ENCODE measurements around the gene OASL. TPM values are rescaled to one million over a fixed set of nuclear protein-coding genes. Genes with fewer than 3 reads are reported as not detected.
A peak's percentile ranks its signal among the peaks of the same experiment; 100 is the strongest.

Gene OASL
- total RNA-seq, 2 experiments from 2014 or later, result 21.9 to 26.5 TPM

DNA sequence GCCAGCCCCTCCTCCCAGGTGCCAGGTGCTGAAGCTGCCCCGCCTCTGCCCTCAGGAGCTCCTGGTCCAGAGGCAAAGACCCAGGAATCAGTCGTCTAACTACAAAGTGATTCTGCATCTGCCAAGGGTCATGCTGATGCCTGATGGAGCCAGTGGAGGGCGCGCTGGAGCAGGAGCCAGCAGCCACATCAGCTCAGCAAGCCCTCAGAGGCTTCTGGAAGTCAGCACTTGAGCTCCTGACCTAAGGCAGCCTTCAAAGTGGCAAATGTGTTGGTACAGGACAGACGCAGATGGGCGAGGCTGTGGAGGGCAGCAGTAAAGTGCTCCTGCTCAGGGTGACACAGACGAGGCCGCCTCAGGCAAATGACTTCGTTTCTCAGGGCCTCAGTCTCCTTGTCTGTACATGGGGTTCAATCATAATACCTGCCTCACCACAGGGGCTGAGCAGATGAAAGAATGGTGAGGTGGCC lies 33.7 kb downstream of the OASL start:
- ChIA-PET POLR2A (interaction anchor here (0.6 kb wide), 1 partner anchor 24 kb away, joined by 5 read pairs; no protein-coding TSS in a partner anchor), CTCF (interaction anchor here (0.6 to 5.8 kb wide), 18 partner anchors 11 to 1023 kb away, joined by 3 to 72 read pairs (median 6); partner anchors contain the start of gene C12orf43)
- no peaks in the 10 kb centered on the region for H3K27me3 Mint-ChIP-seq
- no peaks in the 10 kb centered on the region for H3K4me1 Mint-ChIP-seq (ENCODE audit: low read depth)
- intact Hi-C loops (cut with micrococcal nuclease), result loop anchor here (1.0 kb wide), 3 partner anchors 55 to 105 kb away; no protein-coding TSS in a partner anchor
- H3K36me3 Mint-ChIP-seq, result peaks cover 26% of the 10 kb centered on the region
- peak; percentile 76 for DNase-seq
- no peak overlapping the region for H3K4me3 Mint-ChIP-seq
- H3K27ac Mint-ChIP-seq, result peak overlapping the region; percentile 64
- no peaks in the 10 kb centered on the region for H3K9me3 Mint-ChIP-seq

DNA sequence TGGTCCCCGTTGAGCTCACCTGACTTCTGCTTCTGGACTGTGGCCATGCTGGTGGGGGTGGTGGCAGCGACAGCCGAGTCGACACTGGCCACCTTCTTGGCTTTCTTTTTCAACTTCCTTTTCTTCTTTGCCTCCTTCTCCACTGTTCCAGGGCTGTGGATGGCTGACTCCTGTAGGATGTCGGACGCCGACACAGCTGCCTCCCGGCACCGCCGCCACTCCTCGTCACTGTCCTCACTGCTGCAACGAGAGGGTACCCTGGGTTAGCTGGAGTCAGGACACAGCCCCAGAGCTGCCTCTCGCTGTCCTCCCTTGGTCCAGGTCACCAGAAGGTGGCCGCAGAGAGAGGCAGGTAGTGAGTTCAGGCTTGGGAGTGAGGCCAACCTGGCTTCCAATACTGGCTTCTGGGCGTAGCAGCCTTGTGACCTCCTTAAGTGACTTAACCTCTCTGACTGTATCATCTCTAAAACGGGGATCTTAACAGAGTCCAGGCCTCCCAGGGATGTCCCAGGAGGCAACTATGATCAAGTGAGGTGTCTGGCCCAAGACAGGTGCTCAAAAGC lies 34.7 kb downstream of the OASL start:
- intact Hi-C loops (cut with micrococcal nuclease), result no loop called here
- Mint-ChIP-seq H3K4me3 (no peak overlapping the region), H3K27me3 (no peaks in the 10 kb centered on the region), H3K36me3 (peaks cover 26% of the 10 kb centered on the region), H3K9me3 (no peaks in the 10 kb centered on the region), H3K4me1 (ENCODE audit: low read depth) (no peaks in the 10 kb centered on the region), H3K27ac (no peak overlapping the region)
- DNase-seq, result no peak
- POLR2A ChIA-PET, result no interaction called here
- CTCF ChIA-PET, result interaction anchor here (1.3 to 5.8 kb wide), 11 partner anchors 12 to 422 kb away, joined by 3 to 72 read pairs (median 10); partner anchors contain the start of gene C12orf43

DNA sequence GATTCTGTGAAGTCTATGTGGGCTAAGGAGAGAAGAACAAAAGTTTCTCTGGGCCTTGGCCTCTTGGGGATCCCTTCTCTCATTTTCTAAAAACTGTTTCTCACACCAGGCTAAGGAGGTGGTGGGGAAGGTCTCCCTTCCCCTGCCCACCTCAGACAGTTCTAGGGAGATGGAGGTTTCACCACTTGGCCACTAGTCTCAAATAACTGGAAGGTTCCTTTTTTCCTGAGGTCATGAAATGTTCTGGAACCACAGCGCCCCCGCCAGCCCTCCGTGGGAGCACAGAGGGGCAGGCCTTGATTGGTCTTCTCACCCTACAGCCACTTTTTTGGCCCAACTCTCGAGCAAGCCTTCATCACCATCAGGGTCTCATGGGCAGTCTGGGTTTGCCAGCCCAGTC lies 35.4 kb downstream of the OASL start:
- Mint-ChIP-seq H3K27ac (no peak overlapping the region), H3K9me3 (no peaks in the 10 kb centered on the region), H3K4me1 (ENCODE audit: low read depth) (no peaks in the 10 kb centered on the region), H3K27me3 (no peaks in the 10 kb centered on the region), H3K36me3 (peaks cover 24% of the 10 kb centered on the region), H3K4me3 (no peak overlapping the region)
- DNase-seq, result no peak
- CTCF ChIA-PET, result interaction anchor here (4.4 to 5.8 kb wide), 2 partner anchors 56 to 92 kb away, joined by 36 to 72 read pairs; no protein-coding TSS in a partner anchor
- POLR2A ChIA-PET, result no interaction called here
- intact Hi-C loops (cut with micrococcal nuclease), result no loop called here

DNA sequence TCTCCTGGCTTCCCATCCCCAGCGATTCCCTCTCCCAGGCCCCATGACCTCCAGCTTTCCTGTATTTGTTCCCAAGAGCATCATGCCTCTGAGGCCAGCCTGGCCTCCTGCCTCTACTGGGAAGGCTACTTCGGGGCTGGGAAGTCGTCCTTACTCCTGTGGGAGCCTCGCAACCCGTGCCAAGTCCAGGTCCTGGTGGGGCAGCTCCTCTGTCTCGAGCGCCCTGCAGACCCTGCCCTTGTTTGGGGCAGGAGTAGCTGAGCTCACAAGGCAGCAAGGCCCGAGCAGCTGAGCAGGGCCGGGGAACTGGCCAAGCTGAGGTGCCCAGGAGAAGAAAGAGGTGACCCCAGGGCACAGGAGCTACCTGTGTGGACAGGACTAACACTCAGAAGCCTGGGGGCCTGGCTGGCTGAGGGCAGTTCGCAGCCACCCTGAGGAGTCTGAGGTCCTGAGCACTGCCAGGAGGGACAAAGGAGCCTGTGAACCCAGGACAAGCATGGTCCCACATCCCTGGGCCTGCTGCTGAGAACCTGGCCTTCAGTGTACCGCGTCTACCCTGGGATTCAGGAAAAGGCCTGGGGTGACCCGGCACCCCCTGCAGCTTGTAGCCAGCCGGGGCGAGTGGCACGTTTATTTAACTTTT lies 37.1 kb downstream of the OASL start:
- ChIA-PET CTCF (interaction anchor here (0.9 to 1.7 kb wide), 2 partner anchors 30 to 58 kb away, joined by 3 to 4 read pairs; no protein-coding TSS in a partner anchor), POLR2A (no interaction called here)
- DNase-seq, result no peak
- Mint-ChIP-seq H3K27me3 (no peaks in the 10 kb centered on the region), H3K4me1 (ENCODE audit: low read depth) (no peaks in the 10 kb centered on the region), H3K9me3 (no peaks in the 10 kb centered on the region), H3K36me3 (peaks cover 20% of the 10 kb centered on the region), H3K4me3 (no peak overlapping the region), H3K27ac (no peak overlapping the region)
- intact Hi-C loops (cut with micrococcal nuclease), result no loop called here

DNA sequence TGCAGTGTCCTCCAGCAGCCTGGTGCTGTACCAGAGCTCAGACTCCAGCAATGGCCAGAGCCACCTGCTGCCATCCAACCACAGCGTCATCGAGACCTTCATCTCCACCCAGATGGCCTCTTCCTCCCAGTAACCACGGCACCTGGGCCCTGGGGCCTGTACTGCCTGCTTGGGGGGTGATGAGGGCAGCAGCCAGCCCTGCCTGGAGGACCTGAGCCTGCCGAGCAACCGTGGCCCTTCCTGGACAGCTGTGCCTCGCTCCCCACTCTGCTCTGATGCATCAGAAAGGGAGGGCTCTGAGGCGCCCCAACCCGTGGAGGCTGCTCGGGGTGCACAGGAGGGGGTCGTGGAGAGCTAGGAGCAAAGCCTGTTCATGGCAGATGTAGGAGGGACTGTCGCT lies 38.0 kb downstream of the OASL start:
- CTCF ChIA-PET, result interaction anchor here (0.9 to 1.7 kb wide), 2 partner anchors 29 to 59 kb away, joined by 3 to 4 read pairs; no protein-coding TSS in a partner anchor
- DNase-seq, result no peak
- Mint-ChIP-seq H3K36me3 (peaks cover 20% of the 10 kb centered on the region), H3K9me3 (no peaks in the 10 kb centered on the region), H3K4me3 (no peak overlapping the region), H3K4me1 (ENCODE audit: low read depth) (no peaks in the 10 kb centered on the region), H3K27ac (no peak overlapping the region), H3K27me3 (no peaks in the 10 kb centered on the region)
- intact Hi-C loops (cut with micrococcal nuclease), result no loop called here
- POLR2A ChIA-PET, result no interaction called here

- Mint-ChIP-seq H3K36me3 (peaks cover 19% of the 10 kb centered on the region), H3K4me3 (no peak overlapping the region), H3K4me1 (ENCODE audit: low read depth) (no peaks in the 10 kb centered on the region), H3K9me3 (no peaks in the 10 kb centered on the region), H3K27me3 (peaks cover 2% of the 10 kb centered on the region), H3K27ac (no peak overlapping the region)
- no peak for DNase-seq
- intact Hi-C loops (cut with micrococcal nuclease), result no loop called here
- CTCF ChIA-PET, result no interaction called here
- POLR2A ChIA-PET, result no interaction called here
Observed at GRCh38 chr12:121000530-121000929, 38.5 kb downstream of the OASL start.

DNA sequence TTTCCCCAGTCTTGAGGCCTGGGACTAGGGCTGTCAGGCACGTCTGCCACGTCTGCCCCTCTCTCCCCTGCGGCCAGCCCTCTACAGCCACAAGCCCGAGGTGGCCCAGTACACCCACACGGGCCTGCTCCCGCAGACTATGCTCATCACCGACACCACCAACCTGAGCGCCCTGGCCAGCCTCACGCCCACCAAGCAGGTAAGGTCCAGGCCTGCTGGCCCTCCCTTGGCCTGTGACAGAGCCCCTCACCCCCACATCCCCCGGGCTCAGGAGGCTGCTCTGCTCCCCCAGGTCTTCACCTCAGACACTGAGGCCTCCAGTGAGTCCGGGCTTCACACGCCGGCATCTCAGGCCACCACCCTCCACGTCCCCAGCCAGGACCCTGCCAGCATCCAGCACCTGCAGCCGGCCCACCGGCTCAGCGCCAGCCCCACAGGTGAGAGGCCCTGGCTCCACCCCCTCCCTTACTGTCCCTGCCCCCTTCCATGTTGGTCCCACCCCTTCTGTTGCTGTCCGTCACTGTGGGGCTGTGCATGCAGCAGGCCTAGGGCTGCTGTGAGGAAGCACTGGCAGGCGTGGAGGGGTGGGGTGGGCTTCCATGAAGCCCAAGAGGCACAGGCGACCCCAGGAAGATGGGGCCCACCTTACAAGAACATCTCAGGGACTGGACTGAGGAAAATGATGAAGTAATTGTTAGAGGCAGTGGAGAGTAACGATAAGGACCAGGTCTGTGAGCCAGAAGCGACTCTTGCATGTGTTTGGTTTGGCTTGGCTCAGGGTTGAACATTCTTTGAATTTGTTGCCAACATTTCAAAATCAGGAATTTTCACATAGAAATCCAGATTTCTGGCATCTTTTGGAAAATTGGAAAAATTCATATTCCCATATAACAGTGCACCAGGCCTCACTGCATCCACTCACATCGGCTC lies 39.6 kb downstream of the OASL start:
- Mint-ChIP-seq H3K27ac (no peak overlapping the region), H3K27me3 (peaks cover 2% of the 10 kb centered on the region), H3K4me3 (no peak overlapping the region), H3K9me3 (no peaks in the 10 kb centered on the region), H3K36me3 (peaks cover 10% of the 10 kb centered on the region), H3K4me1 (ENCODE audit: low read depth) (no peaks in the 10 kb centered on the region)
- CTCF ChIA-PET, result no interaction called here
- intact Hi-C loops (cut with micrococcal nuclease), result no loop called here
- POLR2A ChIA-PET, result no interaction called here
- DNase-seq, result no peak

DNA sequence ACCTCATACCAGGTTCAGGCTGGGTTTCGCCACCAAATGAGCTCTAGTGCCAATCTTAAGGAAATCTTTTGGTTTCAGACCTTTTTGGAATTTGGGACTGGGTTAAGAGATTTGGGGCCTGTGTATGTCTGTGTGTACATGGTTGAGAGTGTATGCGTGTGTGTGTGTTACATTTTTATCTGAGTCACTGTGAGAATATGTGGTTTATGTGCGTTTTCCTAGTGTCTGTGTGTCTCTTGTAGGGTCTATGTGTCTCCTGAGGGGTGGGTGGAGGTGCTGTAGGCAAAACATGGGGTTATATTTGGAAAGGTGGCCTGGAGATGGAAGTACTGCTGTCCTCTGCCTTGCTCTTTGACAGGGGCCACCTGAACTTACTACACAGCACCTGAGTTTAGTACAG lies 40.6 kb downstream of the OASL start:
- no peak overlapping the region for H3K27ac Mint-ChIP-seq
- no peak overlapping the region for H3K4me3 Mint-ChIP-seq
- no peak for DNase-seq
- peaks cover 2% of the 10 kb centered on the region for H3K27me3 Mint-ChIP-seq
- intact Hi-C loops (cut with micrococcal nuclease), result no loop called here
- H3K36me3 Mint-ChIP-seq, result peaks cover 3% of the 10 kb centered on the region
- no peaks in the 10 kb centered on the region for H3K9me3 Mint-ChIP-seq
- ChIA-PET CTCF (no interaction called here), POLR2A (no interaction called here)
- no peaks in the 10 kb centered on the region for H3K4me1 Mint-ChIP-seq (ENCODE audit: low read depth)

DNA sequence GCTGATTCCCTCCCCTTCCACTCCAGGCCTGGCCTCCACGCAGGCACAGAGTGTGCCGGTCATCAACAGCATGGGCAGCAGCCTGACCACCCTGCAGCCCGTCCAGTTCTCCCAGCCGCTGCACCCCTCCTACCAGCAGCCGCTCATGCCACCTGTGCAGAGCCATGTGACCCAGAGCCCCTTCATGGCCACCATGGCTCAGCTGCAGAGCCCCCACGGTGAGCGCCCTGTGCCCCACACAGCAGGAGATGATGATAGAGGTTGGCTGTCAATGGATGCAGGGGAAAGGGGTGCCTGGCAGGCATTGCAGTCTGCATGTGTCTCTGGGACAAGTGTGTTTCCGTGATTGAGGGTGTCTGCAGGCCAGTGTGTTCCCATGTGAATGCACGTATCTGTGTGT lies 41.6 kb downstream of the OASL start:
- H3K27me3 Mint-ChIP-seq, result peaks cover 2% of the 10 kb centered on the region
- no peak overlapping the region for H3K27ac Mint-ChIP-seq
- DNase-seq, result no peak
- H3K36me3 Mint-ChIP-seq, result no peaks in the 10 kb centered on the region
- ChIA-PET POLR2A (no interaction called here), CTCF (interaction anchor here (1.0 to 2.1 kb wide), 2 partner anchors 26 to 63 kb away, joined by 3 to 5 read pairs; no protein-coding TSS in a partner anchor)
- no peaks in the 10 kb centered on the region for H3K4me1 Mint-ChIP-seq (ENCODE audit: low read depth)
- H3K4me3 Mint-ChIP-seq, result no peak overlapping the region
- no peaks in the 10 kb centered on the region for H3K9me3 Mint-ChIP-seq
- intact Hi-C loops (cut with micrococcal nuclease), result no loop called here

- CTCF ChIA-PET, result interaction anchor here (2.1 kb wide), 1 partner anchor 64 kb away, joined by 5 read pairs; no protein-coding TSS in a partner anchor
- intact Hi-C loops (cut with micrococcal nuclease), result no loop called here
- H3K27me3 Mint-ChIP-seq, result peaks cover 2% of the 10 kb centered on the region
- H3K4me1 Mint-ChIP-seq (ENCODE audit: low read depth), result no peaks in the 10 kb centered on the region
- DNase-seq, result no peak
- no peaks in the 10 kb centered on the region for H3K9me3 Mint-ChIP-seq
- no peak overlapping the region for H3K4me3 Mint-ChIP-seq
- H3K27ac Mint-ChIP-seq, result no peak overlapping the region
- no peaks in the 10 kb centered on the region for H3K36me3 Mint-ChIP-seq
- POLR2A ChIA-PET, result no interaction called here
Observed at GRCh38 chr12:120996133-120996746, 42.8 kb downstream of the OASL start.

DNA sequence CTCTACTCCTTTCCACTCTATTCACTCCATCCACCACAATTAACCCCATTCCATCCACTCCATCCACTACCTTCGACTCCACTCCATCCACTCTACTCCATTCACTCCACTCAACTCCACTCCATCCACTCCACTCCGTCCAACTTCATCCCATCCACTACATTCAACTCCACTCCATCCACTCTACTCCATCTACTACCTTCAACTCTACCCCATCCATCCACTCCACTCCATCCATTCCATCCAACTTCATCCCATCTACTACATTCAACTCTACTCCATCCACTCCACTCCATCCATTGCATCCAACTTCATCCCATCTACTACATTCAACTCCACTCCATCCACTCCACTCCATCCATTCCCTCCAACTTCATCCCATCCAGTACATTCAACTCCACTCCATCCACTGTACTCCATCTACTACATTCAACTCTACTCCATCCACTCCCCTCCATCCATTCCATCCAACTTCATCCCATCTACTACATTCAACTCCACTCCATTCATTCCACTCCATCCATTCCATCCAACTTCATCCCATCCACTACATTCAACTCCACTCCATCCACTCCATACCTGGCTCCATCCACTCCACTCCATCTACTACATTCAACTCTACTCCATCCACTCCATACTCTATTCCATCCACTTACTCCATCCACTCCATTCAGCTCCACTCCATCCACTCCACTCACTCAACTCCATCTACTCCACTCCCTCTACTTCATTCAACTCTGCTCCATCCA lies 44.3 kb downstream of the OASL start:
- POLR2A ChIA-PET, result no interaction called here
- H3K4me3 Mint-ChIP-seq, result no peak overlapping the region
- DNase-seq, result no peak
- H3K9me3 Mint-ChIP-seq, result no peaks in the 10 kb centered on the region
- CTCF ChIA-PET, result no interaction called here
- H3K36me3 Mint-ChIP-seq, result no peaks in the 10 kb centered on the region
- intact Hi-C loops (cut with micrococcal nuclease), result no loop called here
- peaks cover 2% of the 10 kb centered on the region for H3K27me3 Mint-ChIP-seq
- H3K27ac Mint-ChIP-seq, result no peak overlapping the region
- no peaks in the 10 kb centered on the region for H3K4me1 Mint-ChIP-seq (ENCODE audit: low read depth)
